ENCODE results near the gene SHANK1. TPM values are rescaled to one million over a fixed set of nuclear protein-coding genes. Genes with fewer than 3 reads are reported as not detected.

SHANK1 gene
- total RNA-seq, 1 experiment from 2014 or later, result 16.4 TPM

DNA sequence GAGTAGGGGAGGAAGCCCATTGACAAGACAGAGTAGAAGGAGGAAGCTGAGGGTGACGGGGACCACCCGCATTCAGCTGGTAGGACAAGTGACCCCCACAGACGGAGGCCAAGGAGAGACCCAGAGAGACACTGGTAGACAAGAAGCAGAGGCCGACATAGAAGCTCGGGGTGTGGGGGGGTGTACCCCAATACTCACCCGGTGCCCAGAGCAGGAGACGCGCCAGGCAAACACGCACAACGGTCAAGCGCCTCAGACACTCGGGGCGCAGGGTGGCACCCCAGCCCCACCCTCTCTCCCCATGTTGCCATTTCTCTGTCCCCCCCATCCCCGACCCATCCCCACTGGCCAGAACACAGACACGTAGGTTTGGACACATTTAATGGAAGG is 23.5 kb downstream of the SHANK1 start:
- in situ Hi-C loops (cut with HindIII; ENCODE audit: low sequenced_read_pairs), result no loop called here

DNA sequence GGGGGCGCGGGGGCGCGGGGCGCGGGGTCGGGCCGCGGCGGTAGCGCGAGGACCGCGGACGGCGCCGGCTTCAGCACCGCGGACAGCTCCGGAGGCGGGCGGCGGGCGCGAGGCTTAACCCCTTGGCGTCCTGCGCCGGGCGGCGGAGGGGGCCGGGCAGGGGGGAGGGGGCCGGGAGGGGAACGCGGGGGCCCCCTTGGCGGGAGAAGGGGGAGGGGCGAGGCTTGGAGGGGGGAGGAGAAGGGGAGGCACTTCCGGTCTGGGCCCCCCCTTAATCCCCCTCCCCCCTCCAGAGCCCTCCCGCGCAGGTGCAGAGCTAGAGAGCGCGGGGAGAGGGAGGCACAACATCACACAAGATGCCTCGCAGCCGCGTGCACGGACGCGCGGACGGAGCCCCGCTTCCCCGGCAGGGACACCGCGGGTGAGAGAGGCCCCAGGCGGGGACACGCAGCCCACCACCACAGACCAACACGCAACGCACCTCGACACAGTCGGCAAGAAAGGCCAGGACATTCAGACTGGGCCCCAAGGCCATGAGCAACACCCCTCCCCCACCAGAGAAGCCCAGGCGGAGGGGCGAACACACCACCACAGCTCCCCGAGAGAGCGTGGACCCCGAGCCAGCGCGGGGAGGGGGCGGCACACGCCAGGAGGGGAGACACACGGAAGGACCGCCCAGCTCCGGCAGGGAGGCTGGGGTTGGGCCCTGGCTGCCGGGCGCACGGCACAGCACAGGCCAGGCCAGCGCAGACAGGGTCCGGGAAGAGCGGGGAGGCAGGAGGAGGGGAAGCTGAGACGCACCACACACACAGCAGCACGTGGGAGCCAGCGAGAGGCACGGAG is 24.1 kb downstream of the SHANK1 start:
- in situ Hi-C loops (cut with HindIII; ENCODE audit: low sequenced_read_pairs), result no loop called here
- peak; percentile 83 for DNase-seq (ENCODE audit: low spot score)

More for the DNA sequence above, 23.5 kb downstream of the SHANK1 start:
- no peak for DNase-seq (ENCODE audit: low spot score)

DNA sequence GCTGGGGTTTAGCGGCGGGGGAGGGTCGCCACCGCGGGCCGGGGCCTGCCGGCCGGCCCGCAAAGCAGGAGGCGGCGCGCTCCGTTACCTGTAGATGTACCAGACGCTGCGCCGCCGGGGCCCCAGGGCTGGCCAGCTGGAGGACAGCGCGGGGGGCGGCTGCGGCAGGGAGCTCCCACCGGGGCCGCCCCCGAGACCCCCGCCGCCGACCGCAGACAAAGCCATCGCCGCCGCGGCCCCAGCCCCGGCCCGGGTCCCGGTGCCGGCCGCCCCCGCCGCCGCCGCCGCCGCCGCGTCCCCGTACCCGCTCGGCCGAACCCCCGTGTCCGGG is 24.8 kb downstream of the SHANK1 start:
- no peak for DNase-seq (ENCODE audit: low spot score)
- in situ Hi-C loops (cut with HindIII; ENCODE audit: low sequenced_read_pairs), result no loop called here

DNA sequence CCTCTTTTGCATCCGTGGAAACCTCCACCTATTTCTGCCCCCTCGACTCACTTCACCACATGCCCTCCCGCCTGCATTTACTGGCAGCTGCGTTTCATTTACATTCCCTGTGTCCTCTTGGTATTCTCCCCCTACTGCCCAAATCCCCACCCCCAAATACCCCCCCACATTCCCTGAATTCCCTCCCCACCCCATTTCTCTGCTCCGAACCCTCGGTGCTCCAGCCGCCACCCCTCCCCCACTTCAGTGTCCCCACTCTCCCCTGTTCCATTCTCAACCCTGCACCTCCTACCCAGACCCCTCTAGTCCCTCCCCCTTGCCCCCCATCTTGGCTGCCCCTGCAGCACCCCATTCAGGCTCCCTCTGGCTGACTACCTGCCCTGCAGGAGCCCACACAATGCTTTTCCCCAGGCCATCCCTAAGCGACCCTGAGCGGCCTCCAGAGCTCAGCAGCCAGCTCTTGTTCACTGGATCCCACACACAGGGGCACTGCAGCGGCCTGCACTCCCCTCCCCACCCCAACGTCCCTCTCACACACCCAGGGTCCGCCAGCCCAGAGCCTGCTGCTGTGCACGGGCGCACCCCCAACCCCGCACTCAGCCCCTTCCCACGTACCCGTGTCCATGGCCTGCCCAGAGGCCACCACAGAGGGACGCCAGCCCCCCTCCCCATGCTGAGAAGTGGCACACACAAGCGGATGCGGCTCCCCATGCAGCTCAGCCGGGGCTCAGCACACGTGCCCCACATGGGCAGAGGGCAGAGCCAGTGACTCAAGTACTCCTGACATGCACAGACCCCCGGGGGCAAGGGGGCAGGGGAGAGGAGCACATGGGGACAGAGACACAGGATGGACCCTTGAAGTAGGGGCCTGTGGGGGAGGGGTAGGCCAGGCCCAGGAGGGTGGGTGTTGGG is 26.3 kb downstream of the SHANK1 start:
- DNase-seq (ENCODE audit: low spot score), result no peak
- in situ Hi-C loops (cut with HindIII; ENCODE audit: low sequenced_read_pairs), result no loop called here

DNA sequence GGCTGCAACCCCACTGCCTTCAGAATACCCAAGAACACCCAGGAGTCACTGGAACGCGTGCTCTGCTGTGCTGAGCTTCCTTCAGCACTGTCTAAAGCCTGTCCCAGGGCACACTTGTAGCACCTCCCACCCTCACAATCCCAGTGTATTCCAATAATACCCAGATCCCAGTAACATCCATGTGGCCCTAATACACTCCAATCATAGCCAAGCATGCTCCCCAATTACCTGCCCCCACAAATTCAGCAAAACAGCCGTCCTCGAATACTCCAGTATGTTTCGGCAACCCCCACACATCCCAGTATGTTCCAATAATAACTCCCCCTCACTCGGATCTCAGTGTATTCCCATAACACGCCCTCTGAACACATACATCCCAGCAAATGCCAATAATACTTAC is 29.2 kb downstream of the SHANK1 start:
- in situ Hi-C loops (cut with HindIII; ENCODE audit: low sequenced_read_pairs), result no loop called here

DNA sequence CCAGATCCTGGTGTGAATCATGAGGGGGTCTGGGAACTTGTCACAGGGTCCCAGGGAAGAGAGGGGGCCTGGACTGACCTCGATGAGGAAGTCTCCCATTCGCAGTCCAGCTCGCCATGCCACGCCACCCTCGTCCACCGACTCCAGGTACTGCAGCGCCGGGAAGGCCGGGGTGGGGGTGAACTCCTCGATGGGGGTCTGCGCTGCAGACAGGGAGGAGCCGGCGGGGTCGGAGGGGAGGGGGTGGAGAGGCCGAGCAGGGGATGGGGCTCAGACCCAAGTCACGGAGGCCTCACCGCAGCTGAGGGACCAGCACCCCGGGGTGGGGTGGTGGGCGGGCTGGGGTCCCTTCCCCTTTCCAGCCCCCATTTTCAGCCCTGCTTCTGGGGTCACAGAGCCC is 30.8 kb downstream of the SHANK1 start:
- no peak for DNase-seq (ENCODE audit: low spot score)
- in situ Hi-C loops (cut with HindIII; ENCODE audit: low sequenced_read_pairs), result no loop called here

More for the DNA sequence above, 29.2 kb downstream of the SHANK1 start:
- no peak for DNase-seq (ENCODE audit: low spot score)

DNA sequence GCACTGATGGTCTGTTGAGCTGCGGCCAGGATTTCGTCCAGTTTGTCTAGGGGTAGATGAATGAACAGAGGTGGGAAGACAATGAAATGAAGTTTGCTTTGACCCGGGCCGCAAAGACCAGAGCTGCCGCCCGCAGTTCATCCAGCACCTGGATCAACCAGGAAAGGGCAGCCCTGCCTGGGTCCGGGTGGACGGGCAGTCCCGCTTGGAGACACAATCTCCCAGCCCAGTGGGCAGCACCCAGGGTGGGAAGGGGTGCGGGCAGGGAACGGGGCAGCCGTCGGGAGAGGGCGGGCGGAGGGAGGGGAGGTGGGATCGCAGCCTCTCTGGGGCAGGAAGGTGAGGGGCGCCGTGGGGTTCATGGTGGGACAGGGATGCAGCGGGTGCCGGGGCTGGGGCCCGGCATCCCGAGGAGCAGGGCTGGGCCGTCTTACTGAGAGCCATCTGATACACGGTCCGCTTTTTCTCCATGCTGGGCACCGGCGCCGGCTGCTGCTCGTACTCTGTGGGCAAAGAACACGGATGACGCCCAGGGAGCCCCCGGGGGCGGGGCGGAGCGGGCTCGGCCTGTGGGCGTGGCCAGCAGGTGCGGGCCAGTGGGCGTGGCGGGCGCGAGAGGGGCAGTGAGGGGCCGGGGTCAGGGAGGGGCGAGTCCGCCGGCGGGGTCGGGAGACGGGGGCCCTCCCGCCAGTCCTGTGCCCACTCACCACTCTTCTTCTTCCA is 33.1 kb downstream of the SHANK1 start:
- no peak for DNase-seq (ENCODE audit: low spot score)
- in situ Hi-C loops (cut with HindIII; ENCODE audit: low sequenced_read_pairs), result no loop called here

DNA sequence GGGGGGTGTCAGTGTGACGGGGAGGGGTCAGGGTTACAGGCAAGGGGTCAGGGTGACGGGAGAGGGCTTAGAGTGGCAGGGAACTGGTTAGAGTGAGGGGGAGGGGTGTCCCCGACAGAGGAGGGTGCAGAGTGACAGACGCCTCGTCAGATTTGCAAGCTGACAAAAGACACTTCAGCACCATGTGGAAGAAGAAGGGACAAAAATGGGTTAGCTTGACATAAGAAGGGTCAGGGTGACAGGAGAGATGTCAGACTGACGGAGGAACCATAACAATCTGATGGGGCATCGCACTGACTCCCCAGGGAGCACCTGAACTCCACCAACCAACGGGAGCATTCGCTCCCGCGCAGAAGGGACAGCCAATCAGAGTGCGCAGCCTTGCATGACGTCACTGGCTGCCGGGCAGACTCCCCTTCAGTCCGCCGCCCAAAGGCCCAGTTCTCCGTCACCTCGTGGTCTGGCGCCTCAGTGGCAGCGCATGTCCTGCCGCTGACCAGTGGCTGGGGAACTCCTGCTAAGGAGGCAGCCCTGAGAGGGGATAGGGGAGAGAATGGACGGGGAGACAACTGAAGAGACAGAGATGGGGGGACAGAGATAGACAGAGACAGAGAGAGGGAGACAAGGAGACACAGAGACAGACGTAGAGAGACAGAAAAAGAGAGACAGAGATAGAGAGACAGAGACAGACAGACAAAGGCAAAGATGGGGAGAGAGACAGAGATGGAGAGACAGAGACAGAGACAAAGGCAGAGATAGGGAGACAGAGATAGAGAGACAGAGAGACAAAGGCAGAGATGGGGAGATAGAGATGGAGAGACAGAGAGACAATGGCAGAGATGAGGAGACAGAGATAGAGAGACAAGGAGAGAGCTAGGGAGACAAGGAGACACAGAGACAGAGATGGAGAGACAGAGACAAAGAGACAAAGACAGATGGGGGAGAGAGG is 40.2 kb downstream of the SHANK1 start:
- in situ Hi-C loops (cut with HindIII; ENCODE audit: low sequenced_read_pairs), result no loop called here
- peak; percentile 94 for DNase-seq (ENCODE audit: low spot score)

DNA sequence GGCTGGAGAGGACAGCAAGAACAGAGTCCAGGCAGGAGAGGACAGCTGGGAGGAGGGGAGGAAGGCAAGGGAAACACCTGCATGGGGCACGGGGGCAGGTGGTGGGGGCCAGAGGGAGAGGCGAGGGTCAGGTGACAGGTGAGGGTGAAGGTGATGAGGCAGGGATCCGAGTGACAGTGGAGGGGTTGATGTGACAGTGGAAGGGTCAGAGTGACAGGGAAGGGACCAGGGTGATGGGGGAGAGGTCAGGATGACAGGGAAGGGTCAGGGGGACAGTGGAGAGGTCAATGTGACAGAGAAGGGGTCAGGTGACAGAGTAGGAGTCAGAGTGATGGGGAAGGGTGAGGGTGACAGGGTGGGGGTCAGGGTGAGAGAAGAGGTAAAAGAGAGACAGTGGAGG is 41.3 kb downstream of the SHANK1 start:
- no peak for DNase-seq (ENCODE audit: low spot score)
- in situ Hi-C loops (cut with HindIII; ENCODE audit: low sequenced_read_pairs), result no loop called here

DNA sequence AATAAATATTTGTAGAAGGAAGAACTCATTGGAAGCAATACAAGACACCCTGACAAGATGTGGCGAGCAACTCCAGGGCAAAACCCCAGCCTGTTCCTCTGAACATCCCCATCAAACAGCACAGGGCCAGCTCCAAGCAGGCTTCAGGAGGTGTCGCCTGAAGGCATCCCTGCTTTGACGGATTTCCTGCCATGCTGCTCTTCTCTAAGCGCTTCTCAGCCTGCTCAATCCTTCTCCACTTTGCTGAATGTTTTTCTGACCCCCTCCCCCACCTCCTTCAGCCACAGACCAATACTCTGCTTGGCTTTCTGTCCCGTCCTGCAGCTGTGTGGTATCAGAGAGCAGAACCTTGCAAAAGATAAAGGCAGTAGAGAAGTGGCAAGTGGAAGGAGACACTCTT is 42.0 kb downstream of the SHANK1 start:
- DNase-seq (ENCODE audit: low spot score), result no peak

DNA sequence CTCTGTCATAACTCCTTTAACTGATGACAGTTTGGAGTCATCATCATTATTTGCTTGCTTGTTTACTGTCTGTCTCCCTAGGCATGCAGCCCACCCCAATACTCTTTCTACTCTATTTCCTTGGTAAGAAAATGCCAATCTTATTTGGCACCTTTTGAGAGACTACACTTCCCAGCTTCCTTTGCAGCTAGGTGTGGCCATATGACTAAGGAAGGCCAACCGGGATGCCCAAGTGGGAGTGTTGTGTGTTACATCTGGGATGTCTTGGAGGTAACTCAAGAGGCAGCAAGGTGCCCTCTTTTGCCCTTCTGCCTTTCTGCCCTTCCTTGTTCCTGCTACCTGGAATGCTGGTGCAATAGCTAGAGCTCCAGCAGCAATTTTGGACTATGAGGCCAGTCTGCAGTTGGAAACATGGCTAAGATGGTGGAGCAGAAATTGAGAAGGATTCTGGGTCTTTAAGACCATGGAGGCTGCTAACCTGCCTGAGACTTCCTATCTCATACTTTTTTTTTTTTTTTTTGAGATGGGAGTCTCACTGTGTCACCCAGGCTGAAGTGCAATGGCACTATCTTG is 42.9 kb downstream of the SHANK1 start:
- no peak for DNase-seq (ENCODE audit: low spot score)
- in situ Hi-C loops (cut with HindIII; ENCODE audit: low sequenced_read_pairs), result no loop called here

More for the DNA sequence above, 42.0 kb downstream of the SHANK1 start:
- in situ Hi-C loops (cut with HindIII; ENCODE audit: low sequenced_read_pairs), result no loop called here

DNA sequence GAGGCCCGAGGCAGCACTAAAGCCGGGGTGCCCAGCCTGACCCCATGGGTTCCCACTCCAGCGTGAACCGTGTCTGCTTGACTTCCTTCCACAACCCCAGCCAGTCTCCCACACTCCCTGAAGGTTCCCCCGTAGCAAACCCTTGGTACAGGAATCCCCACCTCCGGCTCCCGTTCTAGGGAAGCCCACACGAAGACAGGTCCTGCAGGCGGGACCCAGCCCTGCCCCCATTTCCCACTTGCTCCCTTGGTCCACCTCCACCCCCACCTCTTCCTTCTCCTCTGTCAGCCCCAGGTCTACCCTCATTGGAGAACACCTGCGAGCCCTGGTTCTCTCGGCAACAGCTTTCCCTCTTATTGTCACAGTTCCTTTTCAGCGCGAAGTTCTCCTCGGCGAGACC is 46.5 kb downstream of the SHANK1 start:
- DNase-seq (ENCODE audit: low spot score), result no peak
- in situ Hi-C loops (cut with HindIII; ENCODE audit: low sequenced_read_pairs), result no loop called here

DNA sequence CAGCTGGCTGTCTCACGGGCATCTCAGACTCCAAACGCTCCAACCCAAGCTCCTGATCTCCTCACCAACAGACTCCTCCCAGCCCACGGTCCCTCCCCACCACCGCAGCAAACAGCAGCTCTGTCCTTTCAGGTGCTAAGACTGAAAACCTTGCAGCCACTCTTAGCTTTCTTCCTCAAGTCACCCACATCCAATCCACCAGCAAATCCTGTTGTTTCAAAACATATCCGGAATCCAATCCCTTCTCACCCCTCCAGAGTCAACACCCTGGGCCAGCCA is 49.6 kb downstream of the SHANK1 start:
- no peak for DNase-seq (ENCODE audit: low spot score)
- in situ Hi-C loops (cut with HindIII; ENCODE audit: low sequenced_read_pairs), result no loop called here

DNA sequence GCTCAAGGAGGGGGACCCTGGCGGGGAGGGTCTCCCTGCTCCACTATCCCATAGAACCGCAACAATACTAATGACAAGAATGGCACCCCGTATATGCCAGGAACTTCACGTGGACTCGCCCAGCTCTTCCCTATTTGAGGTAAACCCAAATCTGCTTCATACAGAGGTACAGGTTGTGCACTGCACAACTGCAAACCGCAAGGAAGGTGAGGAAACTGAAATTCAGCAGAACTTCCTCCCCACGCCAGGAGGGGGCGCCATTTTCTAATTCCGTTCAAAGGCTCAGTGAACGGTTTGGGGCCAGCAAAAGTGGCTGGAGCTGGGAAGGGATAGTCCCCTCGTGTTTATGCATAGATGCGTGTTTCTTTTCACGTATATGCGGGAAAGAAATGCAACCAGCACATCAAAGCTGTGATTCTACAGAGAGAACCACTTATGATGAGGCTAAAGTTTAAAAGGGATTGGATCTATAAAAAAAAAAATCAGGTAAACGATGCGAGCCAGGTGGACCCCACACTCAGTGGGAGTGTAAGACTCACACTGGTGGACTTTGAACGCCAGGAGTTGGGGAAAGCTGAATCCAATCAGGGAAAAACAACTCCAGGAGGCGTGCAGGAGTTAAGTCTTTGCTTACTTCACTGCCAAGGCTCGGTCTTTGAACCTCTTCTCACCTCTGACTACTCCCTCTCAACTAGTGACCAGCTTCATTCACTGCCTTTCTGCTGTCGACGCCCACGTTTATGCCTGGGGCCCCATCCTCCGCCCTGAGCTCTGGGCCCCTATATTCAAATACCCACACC is 50.1 kb downstream of the SHANK1 start:
- peak; percentile 66 for DNase-seq (ENCODE audit: low spot score)
- in situ Hi-C loops (cut with HindIII; ENCODE audit: low sequenced_read_pairs), result no loop called here

DNA sequence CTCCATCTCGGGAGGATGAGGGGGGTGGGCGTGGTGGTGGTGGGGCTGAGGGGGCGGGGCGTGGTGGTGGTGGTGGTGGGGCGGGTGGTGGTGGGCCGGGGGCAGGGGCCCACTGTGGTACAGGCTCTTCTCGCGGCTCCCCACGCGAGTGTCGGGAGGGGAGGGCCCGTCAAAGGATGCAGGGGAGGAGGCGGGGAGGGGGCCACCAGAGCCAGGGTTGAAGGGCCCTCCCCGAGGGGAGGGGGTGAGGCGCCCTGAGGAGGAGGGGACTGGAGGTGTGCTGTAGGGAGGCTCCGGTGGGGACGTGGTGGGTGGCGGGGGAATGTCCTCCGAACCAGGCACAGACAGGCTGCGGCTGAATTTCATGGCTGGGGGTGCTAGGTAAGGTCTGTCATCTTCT is 50.7 kb downstream of the SHANK1 start:
- in situ Hi-C loops (cut with HindIII; ENCODE audit: low sequenced_read_pairs), result no loop called here
- DNase-seq (ENCODE audit: low spot score), result no peak

DNA sequence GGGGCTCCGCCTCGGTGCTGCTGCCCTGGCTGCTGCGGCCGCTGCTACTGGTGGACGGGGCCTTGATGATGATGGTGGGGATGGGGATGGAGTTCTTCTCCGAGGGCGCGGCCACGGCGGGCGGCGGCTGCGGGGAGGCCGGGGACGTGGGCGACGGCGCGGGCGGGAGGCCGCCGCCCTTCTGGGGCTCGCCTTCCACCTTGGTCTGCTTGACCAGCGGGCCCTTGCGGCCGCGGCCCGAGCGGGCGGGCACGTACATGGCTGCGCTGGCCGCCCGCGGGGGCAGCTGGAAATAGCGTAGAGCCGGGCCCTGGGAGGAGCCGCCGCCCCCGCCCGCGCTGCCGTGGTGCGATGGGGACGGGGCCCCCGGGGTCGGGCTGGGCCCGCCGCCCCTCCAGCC is 51.2 kb downstream of the SHANK1 start:
- DNase-seq (ENCODE audit: low spot score), result no peak

DNA sequence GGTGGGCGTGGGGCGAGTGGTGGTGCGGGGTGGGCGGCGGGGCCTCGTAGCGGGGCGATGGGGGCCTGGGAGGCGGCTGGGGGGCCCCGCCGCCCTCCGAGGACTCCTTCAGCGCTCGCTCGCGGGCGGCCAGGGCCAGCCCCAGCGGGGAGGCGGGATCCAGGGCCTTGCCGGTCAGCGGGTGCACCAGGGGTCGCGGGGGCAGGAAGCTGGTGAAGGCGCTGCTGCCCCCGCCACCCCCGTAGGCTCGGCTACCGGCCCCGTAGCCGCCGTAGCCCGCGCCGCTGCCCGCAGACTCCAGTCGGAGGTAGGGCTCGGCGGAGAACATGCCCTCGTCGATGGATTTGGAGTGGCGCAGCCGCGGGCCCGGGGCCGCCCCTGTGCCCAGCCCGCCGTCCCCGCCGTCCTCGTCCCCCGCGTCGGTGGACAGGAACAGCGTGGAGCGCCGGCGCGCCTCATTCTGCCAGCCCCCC is 51.8 kb downstream of the SHANK1 start:
- in situ Hi-C loops (cut with HindIII; ENCODE audit: low sequenced_read_pairs), result no loop called here
- no peak for DNase-seq (ENCODE audit: low spot score)

More for the DNA sequence above, 51.2 kb downstream of the SHANK1 start:
- in situ Hi-C loops (cut with HindIII; ENCODE audit: low sequenced_read_pairs), result no loop called here
